ENCODE data around the gene KBTBD7. TPM values are rescaled to one million over a fixed set of nuclear protein-coding genes. Genes with fewer than 3 reads are reported as not detected.

The KBTBD7 gene
- total and polyA plus RNA-seq, 2 experiments from 2014 or later, result 12.2 to 19.1 TPM

GRCh38 chr13:41199079-41199478 is 4.7 kb upstream of the KBTBD7 start:
- Histone ChIP-seq H3K4me2 (no peak overlapping the region), H3F3A (replicated peaks; ENCODE audit: low read depth) (no peaks in the 10 kb centered on the region), H3K4me3 (no peak overlapping the region), H3K27ac (ENCODE audit: low read depth) (no peak overlapping the region), H4K20me1 (replicated peaks; ENCODE audit: insufficient read depth) (no peaks in the 10 kb centered on the region), H2AFZ (no peak overlapping the region), H3K9me2 (ENCODE audit: insufficient read depth) (0 out of 2 replicates have a peak, but pooled peaks cover 4% of the 10 kb centered on the region), H3K36me3 (ENCODE audit: insufficient read depth) (no peaks in the 10 kb centered on the region), H3K79me2 (replicated peaks; ENCODE audit: insufficient read depth) (no peaks in the 10 kb centered on the region), H3K4me1 (ENCODE audit: insufficient read depth) (no peaks in the 10 kb centered on the region), H3K27me3 (ENCODE audit: insufficient read depth) (no peaks in the 10 kb centered on the region)
- peaks cover 2% of the 10 kb centered on the region; the same call in 2 of the 3 replicates for H3K36me3 Mint-ChIP-seq (ENCODE audit: low read depth)
- no peak overlapping the region for H3K4me3 Mint-ChIP-seq
- H3K4me1 Mint-ChIP-seq, result no peaks in the 10 kb centered on the region; the same call in 2 of the 3 replicates
- DNase-seq (ENCODE audit: low spot score), result no peak
- peaks cover 3% of the 10 kb centered on the region for H3K27me3 Mint-ChIP-seq (ENCODE audit: insufficient read depth, low read depth, poor library complexity)
- no peak overlapping the region for H3K27ac Mint-ChIP-seq
- TF ChIP-seq EZH2 (IDR thresholded peaks at IDR 0.05; ENCODE audit: low read depth, unreplicated experiment) (no peak), EZH2phosphoT487 (IDR thresholded peaks at IDR 0.05; ENCODE audit: unreplicated experiment) (no peak), STAT1 (IDR thresholded peaks at IDR 0.05; ENCODE audit: unreplicated experiment) (no peak), ZNF114 (CRISPR knock-in tag; IDR thresholded peaks at IDR 0.05) (no peak), ETS1 (IDR thresholded peaks at IDR 0.05) (no peak), REST (IDR thresholded peaks at IDR 0.05; ENCODE audit: unreplicated experiment) (no peak), NANOG (IDR thresholded peaks at IDR 0.05; ENCODE audit: borderline replicate concordance) (no peak), POLR2AphosphoS5 (IDR thresholded peaks at IDR 0.05; ENCODE audit: low read depth) (no peak), ZNF462 (CRISPR knock-in tag; IDR thresholded peaks at IDR 0.05) (no peak), CTCF (conservative IDR thresholded peaks at IDR 0.05; ENCODE audit: low read depth in 2 of 2) (no peak), ZNF331 (CRISPR knock-in tag; IDR thresholded peaks at IDR 0.05; ENCODE audit: low read depth) (no peak)
- peaks cover 2% of the 10 kb centered on the region; the same call in 2 of the 3 replicates for H3K9me3 Mint-ChIP-seq
- ATAC-seq, result no peak
